Fibroblast of villous mesenchyme (primary cell): Measurements from ENCODE around the gene STOM. TPM values are rescaled to one million over a fixed set of nuclear protein-coding genes. Genes with fewer than 3 reads are reported as not detected.
"Not testable (repeated sequence)": the region's sequence is repeated elsewhere in the genome, so short reads cannot be mapped to it uniquely, and the experiment has no call there.

ENCODE experiments used
- DNase-seq: peaks from one replicate; pipeline ENCODE4 v3.0.0-alpha.2; 2010; ENCODE audit warnings: low read depth
- H3K4me3 ChIP-seq: 2 replicates; pipeline ENCODE4 v1.5.1; 2011; ENCODE audit warnings: low read depth, mild to moderate bottlenecking, low read length
- total RNA-seq: library from RNA; depleted of rRNA; stranded (reverse); fragments of >200 nt; gene quantifications from 2 replicates; pipeline ENCODE4 v1.2.3, GENCODE V29; 2012
- TF ChIP-seq, protein P1 (sequence below): IDR thresholded peaks from 2 replicates; pipeline ENCODE4 v1.5.1; 2012; ENCODE audit warnings: low read depth, mild to moderate bottlenecking, low read length; ENCODE audit not compliant: insufficient read depth

STOM gene
- total RNA-seq, 1 donor = 168 TPM

DNA sequence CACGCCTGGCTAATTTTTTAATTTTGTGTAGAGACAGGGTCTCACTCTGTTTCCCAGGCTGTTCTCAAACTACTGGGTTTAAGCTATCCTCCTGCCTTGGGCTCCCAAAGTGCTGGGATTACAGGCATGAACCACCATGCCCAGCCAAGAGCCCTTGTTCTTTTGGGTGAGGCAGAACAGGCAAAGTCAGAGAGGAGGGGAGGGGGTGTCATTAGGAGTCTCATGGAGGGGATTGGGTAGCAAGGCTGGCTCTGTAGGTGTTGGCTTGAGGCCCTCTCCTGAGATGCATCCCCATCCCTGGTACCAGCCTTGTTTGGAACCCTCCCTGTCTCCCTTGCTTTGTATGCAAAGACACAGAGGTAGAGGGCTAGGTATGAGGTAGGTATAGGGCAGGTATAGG is 78.0 kb downstream of the STOM start:
- TF ChIP-seq, protein P1, sequence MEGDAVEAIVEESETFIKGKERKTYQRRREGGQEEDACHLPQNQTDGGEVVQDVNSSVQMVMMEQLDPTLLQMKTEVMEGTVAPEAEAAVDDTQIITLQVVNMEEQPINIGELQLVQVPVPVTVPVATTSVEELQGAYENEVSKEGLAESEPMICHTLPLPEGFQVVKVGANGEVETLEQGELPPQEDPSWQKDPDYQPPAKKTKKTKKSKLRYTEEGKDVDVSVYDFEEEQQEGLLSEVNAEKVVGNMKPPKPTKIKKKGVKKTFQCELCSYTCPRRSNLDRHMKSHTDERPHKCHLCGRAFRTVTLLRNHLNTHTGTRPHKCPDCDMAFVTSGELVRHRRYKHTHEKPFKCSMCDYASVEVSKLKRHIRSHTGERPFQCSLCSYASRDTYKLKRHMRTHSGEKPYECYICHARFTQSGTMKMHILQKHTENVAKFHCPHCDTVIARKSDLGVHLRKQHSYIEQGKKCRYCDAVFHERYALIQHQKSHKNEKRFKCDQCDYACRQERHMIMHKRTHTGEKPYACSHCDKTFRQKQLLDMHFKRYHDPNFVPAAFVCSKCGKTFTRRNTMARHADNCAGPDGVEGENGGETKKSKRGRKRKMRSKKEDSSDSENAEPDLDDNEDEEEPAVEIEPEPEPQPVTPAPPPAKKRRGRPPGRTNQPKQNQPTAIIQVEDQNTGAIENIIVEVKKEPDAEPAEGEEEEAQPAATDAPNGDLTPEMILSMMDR = no peak
- no peak for DNase-seq
- no peak overlapping the region for H3K4me3 ChIP-seq

DNA sequence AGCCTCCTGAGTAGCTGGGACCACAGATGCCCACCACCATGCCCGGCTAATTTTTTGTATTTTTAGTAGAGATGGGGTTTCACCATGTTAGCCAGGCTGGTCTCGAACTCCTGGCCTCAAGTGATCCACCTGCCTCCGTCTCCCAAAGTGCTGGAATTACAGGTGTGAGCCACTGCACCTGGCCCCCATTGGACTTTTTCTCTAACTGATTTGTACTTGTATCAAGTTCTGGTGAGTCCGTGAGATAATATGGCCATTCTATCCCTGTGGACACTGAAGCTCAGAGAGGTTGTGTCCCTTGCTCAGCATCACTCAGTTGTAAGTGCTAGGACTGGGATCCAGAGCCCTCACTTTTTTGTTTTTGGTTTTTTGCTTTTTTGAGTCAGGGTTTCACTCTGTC is 78.5 kb downstream of the STOM start:
- not testable (repeated sequence) for DNase-seq, H3K4me3 ChIP-seq

DNA sequence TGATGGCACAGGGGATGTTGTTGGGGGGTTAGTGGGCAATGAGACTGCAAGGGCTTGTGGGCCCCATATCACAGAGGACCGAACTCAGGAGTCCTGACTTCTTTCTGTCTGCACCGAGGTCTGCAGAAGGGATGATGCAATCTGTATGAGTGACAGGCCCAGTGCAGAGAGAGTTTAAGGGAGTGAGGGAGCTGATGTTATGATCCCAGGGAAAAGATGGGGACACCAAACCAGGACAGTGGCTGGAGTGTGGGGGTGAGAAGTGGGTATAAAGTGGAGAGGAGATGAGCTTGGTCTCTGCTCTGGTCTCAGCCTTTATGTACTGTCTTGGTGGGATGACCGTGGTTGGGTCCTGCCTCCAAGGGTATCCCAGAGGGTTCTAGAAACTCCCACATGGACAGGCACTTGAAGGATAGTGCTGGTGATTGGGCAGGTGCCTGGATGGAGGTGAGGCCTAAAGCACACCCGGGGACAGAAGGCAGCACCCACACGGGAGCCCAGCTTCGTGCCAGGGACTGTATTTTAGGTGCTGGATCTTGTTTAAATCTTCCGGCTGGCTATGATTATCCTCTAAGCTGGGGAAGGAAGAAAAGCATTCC is 80.2 kb downstream of the STOM start:
- H3K4me3 ChIP-seq = no peak overlapping the region
- DNase-seq = no peak
- TF ChIP-seq, protein P1 = no peak

DNA sequence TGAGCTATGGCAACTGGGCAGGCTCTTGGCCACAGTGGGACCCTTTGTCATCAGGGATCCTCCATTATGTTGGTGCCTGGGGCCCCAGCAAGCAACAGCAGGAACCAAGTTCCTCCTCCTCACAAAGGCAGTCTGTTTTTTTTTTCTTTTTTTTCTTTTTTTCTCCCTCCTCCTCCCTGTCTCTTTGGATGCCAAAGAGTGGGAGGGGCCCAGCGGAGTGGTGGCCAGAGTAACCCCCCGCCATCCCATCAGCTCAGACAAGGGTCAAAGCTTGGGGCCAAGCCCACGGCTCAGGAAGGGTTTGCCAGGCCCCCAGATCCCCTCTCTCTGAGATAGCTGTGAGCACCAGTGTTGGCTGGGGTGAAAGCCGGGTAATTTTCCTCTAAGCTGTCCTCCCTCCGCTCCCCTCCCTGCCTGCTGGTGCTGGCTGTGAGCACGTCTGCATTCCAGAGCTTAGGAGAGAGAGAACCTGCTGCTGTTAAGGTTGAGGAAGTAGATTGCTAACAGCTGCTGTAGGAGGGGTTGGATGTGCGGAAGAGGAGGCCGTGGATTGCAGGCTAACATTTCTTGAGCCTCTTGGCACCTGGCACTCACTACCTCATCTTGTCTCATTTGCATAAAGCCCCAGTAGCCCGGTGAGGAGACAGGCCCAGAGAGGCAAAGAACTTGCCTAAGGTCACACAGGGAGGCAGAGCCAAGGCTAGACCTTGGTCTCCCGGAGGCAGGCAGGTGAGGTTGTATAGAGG is 80.9 kb downstream of the STOM start:
- H3K4me3 ChIP-seq = no peak overlapping the region
- peak; percentile 89 for DNase-seq
- TF ChIP-seq, protein P1 = no peak

Other genes with a start within 250 kb of the STOM start
- 22.2 and 36.3 TPM in 2 replicates for gene RAB14, start 168.4 kb downstream of the STOM start, total RNA-seq
- gene GSN, start 102.1 kb downstream of the STOM start, total RNA-seq = 254 and 283 TPM in 2 replicates
- gene GGTA1, start 129.6 kb upstream of the STOM start, total RNA-seq = not detected in 2 replicates